ENCODE data around the gene NDUFA11.
"Not testable (repeated sequence)": the region's sequence is repeated elsewhere in the genome, so short reads cannot be mapped to it uniquely, and the experiment has no call there.

Gene NDUFA11

DNA sequence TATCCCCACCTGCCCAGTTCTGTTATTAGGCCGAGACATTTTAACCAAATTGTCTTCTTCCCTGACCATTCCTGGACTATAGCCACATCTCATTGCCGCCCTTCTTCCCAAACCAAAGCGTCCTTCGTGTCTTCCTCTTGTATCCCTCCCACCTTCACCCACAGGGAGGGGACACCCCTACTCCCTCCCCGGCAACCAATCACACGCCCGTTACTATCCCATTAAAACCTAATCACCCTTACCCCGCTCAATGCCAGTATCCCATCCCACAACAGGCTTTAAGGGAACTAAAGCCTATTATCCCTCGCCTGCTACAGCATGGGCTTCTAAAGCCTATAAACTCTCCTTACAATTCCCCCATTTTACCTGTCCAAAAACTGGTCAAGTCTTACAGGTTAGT lies 48.4 kb downstream of the NDUFA11 start:
- DNase-seq, H3K4me1 Mint-ChIP-seq, CTCF ChIA-PET, H3K36me3 Mint-ChIP-seq, H3K9me3 Mint-ChIP-seq, H3K4me3 Mint-ChIP-seq, H3K27ac Mint-ChIP-seq: not testable (repeated sequence)
- peaks cover 11% of the 10 kb centered on the region for H3K27me3 Mint-ChIP-seq

DNA sequence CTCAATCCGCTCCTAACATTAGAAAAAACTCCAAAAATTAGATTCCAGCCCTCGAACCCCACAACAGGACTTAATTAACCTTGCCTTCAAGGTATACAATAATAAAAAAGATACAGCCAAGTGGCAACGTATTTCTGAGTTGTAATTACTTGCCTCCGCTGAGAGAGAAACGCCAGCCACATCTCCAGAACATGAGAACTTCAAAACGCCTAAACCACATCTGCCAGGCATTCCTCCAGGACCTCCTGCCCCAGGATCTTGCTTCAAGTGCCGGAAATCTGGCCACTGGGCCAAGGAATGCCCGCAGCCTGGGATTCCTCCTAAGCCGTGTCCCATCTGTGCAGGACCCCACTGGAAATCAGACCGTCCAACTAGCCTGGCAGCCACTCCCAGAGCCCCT lies 49.5 kb downstream of the NDUFA11 start:
- CTCF ChIA-PET, H3K27ac Mint-ChIP-seq, H3K4me3 Mint-ChIP-seq, H3K36me3 Mint-ChIP-seq, H3K9me3 Mint-ChIP-seq, DNase-seq, H3K4me1 Mint-ChIP-seq: not testable (repeated sequence)
- H3K27me3 Mint-ChIP-seq, result peaks cover 11% of the 10 kb centered on the region

DNA sequence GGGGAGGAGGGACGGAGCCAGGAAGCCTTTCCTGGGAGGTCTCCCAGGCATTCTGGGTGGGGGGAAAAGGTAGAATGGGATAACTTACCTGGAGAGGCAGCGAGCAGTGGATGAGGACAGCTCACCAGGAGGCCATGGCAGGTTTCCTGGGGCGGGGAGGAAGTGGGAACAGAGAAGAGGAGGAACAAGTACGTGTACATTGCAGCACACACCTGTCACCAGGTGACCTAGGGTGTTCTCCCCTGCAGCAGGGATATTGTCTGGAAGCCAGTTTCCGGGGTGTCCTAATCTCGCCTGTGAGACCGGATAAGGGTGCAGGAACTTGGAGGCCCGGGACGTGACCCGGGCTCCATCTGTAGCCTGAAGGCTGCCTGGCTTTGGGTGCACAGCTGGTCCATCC lies 52.3 kb downstream of the NDUFA11 start, which contains the start of gene FUT3:
Gene FUT3 (minus strand): TSS at position 148 of the 400 bp plus-strand sequence.
- DNase-seq, result no peak
- no peak within 1 kb of the TSS for H3K4me3 Mint-ChIP-seq
- H3K36me3 Mint-ChIP-seq, result no peaks in the 10 kb centered on the region
- CTCF ChIA-PET, result no interaction called here
- no peaks in the 10 kb centered on the region for H3K4me1 Mint-ChIP-seq
- H3K27ac Mint-ChIP-seq, result no peak within 1 kb of the TSS
- H3K9me3 Mint-ChIP-seq, result no peaks in the 10 kb centered on the region
- H3K27me3 Mint-ChIP-seq, result peaks cover 11% of the 10 kb centered on the region

DNA sequence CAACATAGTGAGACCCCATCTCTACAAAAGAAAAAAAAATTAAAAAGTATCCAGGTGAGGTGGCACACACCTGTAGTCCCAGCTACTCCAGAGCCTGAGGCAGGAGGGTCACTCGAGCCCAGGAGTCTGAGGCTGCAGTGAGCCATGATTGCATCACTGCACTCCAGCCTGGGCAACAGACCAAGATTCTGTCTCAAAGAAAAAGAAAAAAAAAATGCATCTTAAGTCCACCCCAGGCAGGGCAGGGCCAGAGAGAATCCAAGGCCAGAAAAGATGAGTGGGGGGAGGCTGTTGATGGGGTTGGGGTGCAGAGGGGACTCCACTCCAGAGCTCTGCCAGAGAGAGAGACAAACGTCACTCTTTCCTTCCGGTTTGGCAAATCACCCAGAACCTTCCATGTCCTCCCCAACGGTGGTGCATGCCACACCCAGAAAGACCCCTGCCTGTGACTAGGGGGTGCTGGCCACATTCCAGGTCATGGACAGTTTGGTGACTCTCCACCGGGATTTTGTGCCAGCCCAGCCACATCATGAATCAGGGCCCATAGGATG lies 52.8 kb downstream of the NDUFA11 start:
- CTCF ChIA-PET, result no interaction called here
- Mint-ChIP-seq H3K36me3 (no peaks in the 10 kb centered on the region), H3K4me3 (no peak overlapping the region), H3K27me3 (peaks cover 11% of the 10 kb centered on the region), H3K4me1 (no peaks in the 10 kb centered on the region), H3K27ac (no peak overlapping the region), H3K9me3 (no peaks in the 10 kb centered on the region)
- DNase-seq, result no peak

DNA sequence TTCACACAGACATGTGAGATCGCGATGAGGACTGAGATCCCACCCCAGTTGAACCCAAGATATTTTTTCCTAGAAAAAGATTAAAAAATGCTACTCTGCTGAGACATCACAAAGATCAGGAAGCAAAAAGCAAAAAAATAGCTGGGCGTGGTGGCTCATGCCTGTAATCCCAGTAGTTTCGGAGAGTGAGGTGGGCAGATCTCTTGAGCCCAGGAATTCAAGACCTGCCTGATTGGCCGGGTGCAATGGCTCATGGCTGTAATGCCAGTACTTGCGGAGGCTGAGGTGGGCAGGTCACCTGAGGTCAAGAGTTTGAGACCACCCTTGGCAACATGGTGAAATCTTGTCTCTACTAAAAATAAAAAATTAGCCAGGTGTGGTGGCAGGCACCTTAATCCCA lies 53.4 kb downstream of the NDUFA11 start:
- CTCF ChIA-PET, result no interaction called here
- H3K36me3 Mint-ChIP-seq, result no peaks in the 10 kb centered on the region
- no peak for DNase-seq
- H3K4me3 Mint-ChIP-seq, result no peak overlapping the region
- peaks cover 11% of the 10 kb centered on the region for H3K27me3 Mint-ChIP-seq
- H3K4me1 Mint-ChIP-seq, result no peaks in the 10 kb centered on the region
- no peak overlapping the region for H3K27ac Mint-ChIP-seq
- H3K9me3 Mint-ChIP-seq, result no peaks in the 10 kb centered on the region

DNA sequence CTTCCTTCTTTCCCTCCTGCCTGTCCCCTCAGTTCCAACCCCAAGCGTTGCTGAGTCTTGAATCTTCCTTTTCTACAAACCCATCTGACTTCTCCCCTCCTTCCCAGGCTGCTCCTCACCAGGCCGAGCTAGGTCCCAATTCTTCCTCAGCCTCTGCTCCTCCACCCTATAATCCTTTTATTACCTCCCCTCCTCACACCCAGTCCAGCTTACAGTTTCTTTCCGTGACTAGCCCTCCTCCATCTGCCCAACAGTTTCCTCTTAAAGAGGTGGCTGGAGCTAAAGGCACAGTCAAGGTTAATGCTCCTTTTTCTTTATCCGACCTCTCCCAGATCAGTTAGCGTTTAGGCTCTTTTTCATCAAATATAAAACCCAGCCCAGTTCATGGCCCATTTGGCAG lies 55.0 kb downstream of the NDUFA11 start:
- DNase-seq, H3K36me3 Mint-ChIP-seq, CTCF ChIA-PET, H3K4me3 Mint-ChIP-seq, H3K4me1 Mint-ChIP-seq, H3K9me3 Mint-ChIP-seq, H3K27ac Mint-ChIP-seq: not testable (repeated sequence)
- peaks cover 12% of the 10 kb centered on the region for H3K27me3 Mint-ChIP-seq

DNA sequence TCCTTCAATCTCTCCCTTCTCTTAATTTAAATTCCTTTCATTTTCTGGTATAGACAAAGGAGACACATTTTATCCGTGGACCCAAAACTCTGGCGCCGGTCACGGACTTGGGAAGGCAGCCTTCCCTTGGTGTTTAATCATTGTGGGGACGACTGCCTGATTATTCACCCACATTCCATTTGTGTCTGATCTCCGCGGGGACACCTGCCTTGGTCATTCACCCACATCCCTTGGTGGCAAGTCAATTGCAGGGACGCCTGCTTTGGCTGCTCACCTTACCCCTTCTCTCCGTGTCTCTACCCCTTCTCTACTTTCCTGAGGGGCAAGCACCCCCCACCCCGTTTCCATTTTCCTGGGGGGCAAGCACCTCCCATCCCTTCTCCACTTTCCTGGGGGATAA lies 55.7 kb downstream of the NDUFA11 start:
- H3K4me3 Mint-ChIP-seq, H3K4me1 Mint-ChIP-seq, H3K36me3 Mint-ChIP-seq, DNase-seq, CTCF ChIA-PET, H3K27ac Mint-ChIP-seq, H3K27me3 Mint-ChIP-seq, H3K9me3 Mint-ChIP-seq: not testable (repeated sequence)

All from activated naive CD4-positive, alpha-beta T cell treated with anti-CD3 and anti-CD28 coated beads, Interleukin-2, amount 10 ng/mL, durations not matched to agents 7 days and 5 days (primary cell).